Measurements from ENCODE around the gene KAT8.

KAT8 gene

DNA sequence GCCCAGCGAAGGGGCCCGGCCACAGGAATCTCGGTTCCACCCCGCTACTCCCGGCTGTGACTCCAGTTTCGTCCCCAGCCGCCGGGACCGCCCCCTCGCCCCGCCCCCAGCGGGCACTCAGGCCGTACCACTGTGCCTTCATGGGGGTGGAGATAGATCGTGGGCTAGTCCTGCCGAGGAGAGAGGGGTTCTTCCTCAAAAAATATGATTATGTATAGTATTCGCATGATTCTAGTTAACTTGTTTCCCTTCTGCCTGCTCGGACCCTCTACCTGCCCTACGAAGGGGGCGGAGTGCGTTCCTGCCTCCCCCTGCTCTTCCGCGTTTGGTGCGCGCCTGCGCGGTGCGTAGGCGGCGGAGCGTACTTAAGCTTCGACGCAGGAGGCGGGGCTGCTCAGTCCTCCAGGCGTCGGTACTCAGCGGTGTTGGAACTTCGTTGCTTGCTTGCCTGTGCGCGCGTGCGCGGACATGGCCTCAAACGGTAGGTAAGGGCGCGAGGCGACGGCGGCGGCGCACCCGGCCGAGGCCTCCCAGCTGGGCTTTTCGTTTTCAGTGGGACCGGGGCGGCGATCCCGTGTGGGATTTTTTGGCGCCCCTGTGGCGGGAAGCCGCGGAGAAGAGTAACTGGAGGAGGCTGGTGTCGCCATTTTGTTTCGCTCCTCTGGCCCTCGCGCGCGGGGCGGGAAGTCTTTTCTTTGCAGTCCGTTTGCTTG, 62.4 kb downstream of the KAT8 start, which contains the start of gene FUS:
Gene FUS (plus strand): TSS at position 393 of the 713 bp plus-strand sequence. CDS start 76 bp downstream, at position 469.
- peaks cover 3% of the 10 kb centered on the region for H3K4me1 ChIP-seq (ENCODE audit: control insufficient read depth, insufficient read depth, low read length)
- no peaks in the 10 kb centered on the region for H3K9me3 ChIP-seq (ENCODE audit: control insufficient read depth, insufficient read depth, low read length)
- H3K4me3 ChIP-seq (ENCODE audit: low read depth, low read length): peak within 1 kb of the TSS; percentile 96

More for the DNA sequence above, 62.4 kb downstream of the KAT8 start, which contains the start of gene FUS:
- peaks cover 26% of the 10 kb centered on the region for H3K36me3 ChIP-seq (ENCODE audit: control insufficient read depth, insufficient read depth, low read length)
- no peaks in the 10 kb centered on the region for H3K27me3 ChIP-seq (ENCODE audit: control insufficient read depth, insufficient read depth, low read length)
- H3K9ac ChIP-seq (ENCODE audit: low read depth, low read length): peak within 1 kb of the TSS; percentile 98

Measured in iPS-15b (cell line).